ENCODE data around the gene SH2D6. TPM values are rescaled to one million over a fixed set of nuclear protein-coding genes. Genes with fewer than 3 reads are reported as not detected.

The SH2D6 gene
- total and polyA plus RNA-seq, 9 of the 15 experiments (the other 6 are each of a cell fraction or from before 2014, with no cell fraction given), result 0.07 to 0.76 (median 0.33) TPM; not detected in 2

DNA sequence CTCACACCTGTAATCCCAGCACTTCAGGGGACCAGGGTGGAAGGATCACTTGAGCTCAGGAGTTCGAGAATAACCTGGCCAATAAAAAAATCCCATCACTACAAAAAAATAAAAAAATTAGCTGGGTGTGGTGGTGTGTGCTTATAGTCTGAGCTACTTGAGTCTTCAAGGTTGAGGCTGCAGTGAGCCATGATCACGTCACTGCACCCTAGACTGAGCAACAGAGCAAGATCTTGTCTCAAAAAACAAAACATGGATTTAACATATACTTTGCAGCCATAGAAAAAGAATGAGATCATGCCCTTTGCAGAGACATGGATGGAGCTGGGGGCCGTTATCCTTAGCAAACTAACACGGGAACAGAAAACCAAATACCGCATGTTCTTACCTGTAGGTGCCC lies 22.2 kb downstream of the SH2D6 start:
- ChIA-PET CTCF (ENCODE audit: low intra/inter-chr PET ratio) (no interaction called here), POLR2A (interaction anchor here (1.0 to 63.9 kb wide), 2 partner anchors 17 to 105 kb away, joined by 3 to 1576 read pairs; partner anchors contain the start of gene MAT2A)
- no TSS peak for BruUV-seq (replicated peaks)
- no peak overlapping the region for H3K27ac ChIP-seq (ENCODE audit: extremely low read depth, low read depth, low read length)
- H3K4me3 ChIP-seq, result no peak overlapping the region
- H4K20me1 ChIP-seq (replicated peaks; ENCODE audit: control insufficient read depth, insufficient read depth, low read length), result no peaks in the 10 kb centered on the region
- TF ChIP-seq, protein P1, sequence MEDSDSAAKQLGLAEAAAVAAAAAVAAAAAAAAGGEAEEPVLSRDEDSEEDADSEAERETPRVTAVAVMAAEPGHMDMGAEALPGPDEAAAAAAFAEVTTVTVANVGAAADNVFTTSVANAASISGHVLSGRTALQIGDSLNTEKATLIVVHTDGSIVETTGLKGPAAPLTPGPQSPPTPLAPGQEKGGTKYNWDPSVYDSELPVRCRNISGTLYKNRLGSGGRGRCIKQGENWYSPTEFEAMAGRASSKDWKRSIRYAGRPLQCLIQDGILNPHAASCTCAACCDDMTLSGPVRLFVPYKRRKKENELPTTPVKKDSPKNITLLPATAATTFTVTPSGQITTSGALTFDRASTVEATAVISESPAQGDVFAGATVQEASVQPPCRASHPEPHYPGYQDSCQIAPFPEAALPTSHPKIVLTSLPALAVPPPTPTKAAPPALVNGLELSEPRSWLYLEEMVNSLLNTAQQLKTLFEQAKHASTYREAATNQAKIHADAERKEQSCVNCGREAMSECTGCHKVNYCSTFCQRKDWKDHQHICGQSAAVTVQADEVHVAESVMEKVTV (CRISPR knock-in tag; IDR thresholded peaks at IDR 0.05), result no peak
- TF ChIP-seq ILK (tag; IDR thresholded peaks at IDR 0.05; ENCODE audit: borderline replicate concordance, low read depth) (no peak), MIER1 (IDR thresholded peaks at IDR 0.05; ENCODE audit: low read depth) (no peak), IRF2 (CRISPR knock-in tag; IDR thresholded peaks at IDR 0.05) (no peak), SMC3 (conservative IDR thresholded peaks at IDR 0.05; ENCODE audit: insufficient read depth, low read depth, low read length) (no peak), CC2D1A (IDR thresholded peaks at IDR 0.05) (no peak), ZNF77 (CRISPR knock-in tag; IDR thresholded peaks at IDR 0.05) (no peak), ZC3H8 (IDR thresholded peaks at IDR 0.05) (no peak), HDAC2 (IDR thresholded peaks at IDR 0.05) (no peak), HLTF (IDR thresholded peaks at IDR 0.05) (no peak), SIN3B (IDR thresholded peaks at IDR 0.05; ENCODE audit: low read depth) (no peak), ZNF644 (tag; IDR thresholded peaks at IDR 0.05; ENCODE audit: low read depth) (no peak), NFIX (CRISPR knock-in tag; IDR thresholded peaks at IDR 0.05; ENCODE audit: low read depth) (no peak), ZZZ3 (IDR thresholded peaks at IDR 0.05) (no peak), MAFF (IDR thresholded peaks at IDR 0.05; ENCODE audit: low read length) (no peak)
- TF ChIP-seq, protein P2, sequence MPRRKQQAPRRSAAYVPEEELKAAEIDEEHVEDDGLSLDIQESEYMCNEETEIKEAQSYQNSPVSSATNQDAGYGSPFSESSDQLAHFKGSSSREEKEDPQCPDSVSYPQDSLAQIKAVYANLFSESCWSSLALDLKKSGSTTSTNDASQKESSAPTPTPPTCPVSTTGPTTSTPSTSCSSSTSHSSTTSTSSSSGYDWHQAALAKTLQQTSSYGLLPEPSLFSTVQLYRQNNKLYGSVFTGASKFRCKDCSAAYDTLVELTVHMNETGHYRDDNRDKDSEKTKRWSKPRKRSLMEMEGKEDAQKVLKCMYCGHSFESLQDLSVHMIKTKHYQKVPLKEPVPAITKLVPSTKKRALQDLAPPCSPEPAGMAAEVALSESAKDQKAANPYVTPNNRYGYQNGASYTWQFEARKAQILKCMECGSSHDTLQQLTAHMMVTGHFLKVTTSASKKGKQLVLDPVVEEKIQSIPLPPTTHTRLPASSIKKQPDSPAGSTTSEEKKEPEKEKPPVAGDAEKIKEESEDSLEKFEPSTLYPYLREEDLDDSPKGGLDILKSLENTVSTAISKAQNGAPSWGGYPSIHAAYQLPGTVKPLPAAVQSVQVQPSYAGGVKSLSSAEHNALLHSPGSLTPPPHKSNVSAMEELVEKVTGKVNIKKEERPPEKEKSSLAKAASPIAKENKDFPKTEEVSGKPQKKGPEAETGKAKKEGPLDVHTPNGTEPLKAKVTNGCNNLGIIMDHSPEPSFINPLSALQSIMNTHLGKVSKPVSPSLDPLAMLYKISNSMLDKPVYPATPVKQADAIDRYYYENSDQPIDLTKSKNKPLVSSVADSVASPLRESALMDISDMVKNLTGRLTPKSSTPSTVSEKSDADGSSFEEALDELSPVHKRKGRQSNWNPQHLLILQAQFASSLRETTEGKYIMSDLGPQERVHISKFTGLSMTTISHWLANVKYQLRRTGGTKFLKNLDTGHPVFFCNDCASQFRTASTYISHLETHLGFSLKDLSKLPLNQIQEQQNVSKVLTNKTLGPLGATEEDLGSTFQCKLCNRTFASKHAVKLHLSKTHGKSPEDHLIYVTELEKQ (CRISPR knock-in tag; IDR thresholded peaks at IDR 0.05), result no peak
- TF ChIP-seq, protein P3, sequence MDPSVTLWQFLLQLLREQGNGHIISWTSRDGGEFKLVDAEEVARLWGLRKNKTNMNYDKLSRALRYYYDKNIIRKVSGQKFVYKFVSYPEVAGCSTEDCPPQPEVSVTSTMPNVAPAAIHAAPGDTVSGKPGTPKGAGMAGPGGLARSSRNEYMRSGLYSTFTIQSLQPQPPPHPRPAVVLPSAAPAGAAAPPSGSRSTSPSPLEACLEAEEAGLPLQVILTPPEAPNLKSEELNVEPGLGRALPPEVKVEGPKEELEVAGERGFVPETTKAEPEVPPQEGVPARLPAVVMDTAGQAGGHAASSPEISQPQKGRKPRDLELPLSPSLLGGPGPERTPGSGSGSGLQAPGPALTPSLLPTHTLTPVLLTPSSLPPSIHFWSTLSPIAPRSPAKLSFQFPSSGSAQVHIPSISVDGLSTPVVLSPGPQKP (CRISPR knock-in tag; IDR thresholded peaks at IDR 0.05), result no peak
- 68% methylated on average over 5 of the region's 5 CpGs for WGBS (ENCODE audit: insufficient coverage, low coverage, missing lambda C conversion rate)
- H3K9me1 ChIP-seq (ENCODE audit: control insufficient read depth, insufficient read depth, low read length), result peaks cover 2% of the 10 kb centered on the region
- H3K9ac ChIP-seq (ENCODE audit: insufficient read depth in 1 of 2, low read depth in 2 of 2, low read length in 2 of 2), result no peak overlapping the region
- H3K27me3 ChIP-seq (ENCODE audit: control insufficient read depth in 2 of 2, insufficient read depth in 2 of 2, low read length in 2 of 2), result no peaks in the 10 kb centered on the region
- H3K4me2 ChIP-seq (ENCODE audit: insufficient read depth, low read length), result no peak overlapping the region
- peaks cover 33 to 40% of the 10 kb centered on the region in 2 experiments for H3K4me1 ChIP-seq (replicated peaks in 1 of 2; ENCODE audit: control insufficient read depth in 2 of 2, insufficient read depth in 2 of 2, low read length in 2 of 2)
- FAIRE-seq, result peak; percentile 15
- no peak for ATAC-seq
- no peaks in the 10 kb centered on the region for H3K9me3 ChIP-seq (replicated peaks; ENCODE audit: control insufficient read depth, insufficient read depth, low read depth, low read length)
- in situ Hi-C loops (cut with MboI) (no loop called here), intact Hi-C loops (cut with micrococcal nuclease) (no loop called here)
- no peak overlapping the region for H2AFZ ChIP-seq (ENCODE audit: low read depth, low read length)
- H3K79me2 ChIP-seq (ENCODE audit: control insufficient read depth, insufficient read depth, low read length), result no peaks in the 10 kb centered on the region; the same call in 2 of the 3 replicates
- H3K36me3 ChIP-seq (ENCODE audit: control insufficient read depth, insufficient read depth, low read length), result no peaks in the 10 kb centered on the region
- DNase-seq (ENCODE audit: extremely low read depth in 1 of 4, low spot score in 3 of 4), result no peak

Measured in K562 (cell line).